SJCRH30 (cell line): ENCODE data around the gene TAT. TPM values are rescaled to one million over a fixed set of nuclear protein-coding genes. Genes with fewer than 3 reads are reported as not detected.
A peak's percentile ranks its signal among the peaks of the same experiment; 100 is the strongest.
"Not testable (repeated sequence)": the region's sequence is repeated elsewhere in the genome, so short reads cannot be mapped to it uniquely, and the experiment has no call there.

Experiments
- DNase-seq, 2 experiments: peaks; one replicate each; pipeline ENCODE4 v3.0.0-alpha.2; 2015 to 2020
- H3K27ac ChIP-seq: fragments of 250-450 bp; sonication (Bioruptor Pico); 2 replicates; pipeline ENCODE4 v1.5.1; 2020; ENCODE audit warnings: mild to moderate bottlenecking, moderate library complexity
- H3K27me3 ChIP-seq: fragments of 250-450 bp; sonication (Bioruptor Pico); 2 replicates; pipeline ENCODE4 v1.5.1; 2020; ENCODE audit warnings: mild to moderate bottlenecking, moderate library complexity
- H3K36me3 ChIP-seq: fragments of 250-450 bp; sonication (Bioruptor Pico); 2 replicates; pipeline ENCODE4 v1.5.1; 2020; ENCODE audit warnings: mild to moderate bottlenecking, moderate library complexity
- H3K4me1 ChIP-seq: fragments of 250-450 bp; sonication (Bioruptor Pico); 2 replicates; pipeline ENCODE4 v1.5.1; 2020; ENCODE audit warnings: mild to moderate bottlenecking, moderate library complexity
- H3K4me3 ChIP-seq: fragments of 250-450 bp; sonication (Bioruptor Pico); 2 replicates; pipeline ENCODE4 v1.5.1; 2020; ENCODE audit warnings: mild to moderate bottlenecking, moderate library complexity
- H3K9me3 ChIP-seq: fragments of 250-450 bp; sonication (Bioruptor Pico); replicated peaks from 2 replicates; pipeline ENCODE4 v1.5.1; 2020; ENCODE audit warnings: mild to moderate bottlenecking, moderate library complexity
- total RNA-seq: library from RNA; depleted of rRNA; stranded (reverse); fragments of >200 nt; shearing (Covaris generic); gene quantifications from 2 replicates; pipeline ENCODE4 v1.2.3, GENCODE V29; 2014; rRNA removed

TAT gene
- not detected in 2 replicates for total RNA-seq

DNA sequence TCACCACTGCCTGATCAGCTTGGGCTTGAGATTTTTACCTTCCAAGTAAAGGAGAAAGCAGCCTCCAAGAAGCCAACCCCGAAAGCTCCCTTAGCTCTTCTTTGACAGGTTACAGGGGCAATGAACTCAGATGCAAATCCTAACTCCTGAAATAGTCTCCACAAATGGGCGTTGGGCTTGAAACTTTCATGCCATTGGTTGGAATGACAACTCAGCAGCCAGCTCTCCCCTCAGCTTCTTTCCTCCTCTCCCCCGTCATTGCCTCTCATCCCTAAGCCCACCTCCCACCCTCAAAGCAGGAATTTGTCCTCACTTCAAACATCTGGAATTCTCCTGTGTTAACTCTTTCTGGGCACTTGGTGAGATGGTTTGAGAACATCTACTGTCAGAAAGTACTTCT is at the start of gene TAT:
TAT (minus strand) TSS at position 122 of the 400 bp plus-strand sequence. CDS start 677 bp downstream, outside the sequence.
- Histone ChIP-seq H3K27me3 (no peaks in the 10 kb centered on the region), H3K36me3 (no peaks in the 10 kb centered on the region), H3K9me3 (no peaks in the 10 kb centered on the region), H3K4me3 (no peak within 1 kb of the TSS), H3K4me1 (no peaks in the 10 kb centered on the region), H3K27ac (no peak within 1 kb of the TSS)
- no peak for DNase-seq

DNA sequence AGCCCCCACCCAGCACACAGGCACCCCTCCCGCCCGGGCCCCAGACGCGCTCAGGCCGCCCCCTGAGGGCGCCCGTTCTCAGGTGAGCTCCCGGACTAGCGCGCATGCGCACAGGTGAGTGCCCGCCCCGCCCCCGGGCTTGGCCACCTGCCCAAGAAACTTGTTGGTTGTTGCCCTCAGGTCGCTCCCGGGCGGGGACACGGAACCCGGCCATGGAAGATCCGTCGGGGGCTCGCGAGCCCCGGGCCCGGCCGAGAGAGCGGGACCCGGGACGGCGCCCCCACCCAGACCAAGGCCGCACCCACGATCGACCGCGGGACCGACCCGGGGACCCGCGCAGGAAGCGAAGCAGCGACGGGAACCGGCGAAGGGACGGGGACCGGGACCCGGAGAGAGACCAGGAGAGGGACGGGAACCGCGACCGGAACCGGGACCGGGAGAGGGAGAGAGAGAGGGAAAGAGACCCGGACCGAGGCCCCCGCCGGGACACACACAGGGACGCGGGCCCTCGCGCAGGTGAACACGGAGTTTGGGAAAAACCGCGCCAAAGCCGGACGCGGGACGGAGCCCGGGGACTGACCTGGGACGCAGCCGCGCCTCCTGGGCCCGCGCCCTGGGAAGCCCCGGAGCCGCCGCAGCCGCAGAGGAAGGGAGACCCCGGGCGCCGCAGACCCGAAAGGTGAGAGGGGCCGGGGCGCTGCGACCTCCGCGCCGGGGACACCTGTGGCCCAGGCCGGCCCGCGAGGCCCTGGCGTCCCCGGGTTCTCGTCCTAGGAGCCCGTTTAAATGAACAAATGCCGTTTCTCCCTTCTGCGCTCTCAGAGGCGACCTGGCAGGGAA is 49.3 kb upstream of the TAT start, which contains the start of gene MARVELD3:
MARVELD3 (plus strand) TSS at position 167 of the 840 bp plus-strand sequence; CDS start at position 213, 46 bp downstream.
- Histone ChIP-seq H3K4me3 (no peak within 1 kb of the TSS), H3K4me1 (peaks cover 15% of the 10 kb centered on the region), H3K27ac (no peak within 1 kb of the TSS), H3K9me3 (no peaks in the 10 kb centered on the region), H3K36me3 (no peaks in the 10 kb centered on the region), H3K27me3 (no peaks in the 10 kb centered on the region)
- no peak for DNase-seq

DNA sequence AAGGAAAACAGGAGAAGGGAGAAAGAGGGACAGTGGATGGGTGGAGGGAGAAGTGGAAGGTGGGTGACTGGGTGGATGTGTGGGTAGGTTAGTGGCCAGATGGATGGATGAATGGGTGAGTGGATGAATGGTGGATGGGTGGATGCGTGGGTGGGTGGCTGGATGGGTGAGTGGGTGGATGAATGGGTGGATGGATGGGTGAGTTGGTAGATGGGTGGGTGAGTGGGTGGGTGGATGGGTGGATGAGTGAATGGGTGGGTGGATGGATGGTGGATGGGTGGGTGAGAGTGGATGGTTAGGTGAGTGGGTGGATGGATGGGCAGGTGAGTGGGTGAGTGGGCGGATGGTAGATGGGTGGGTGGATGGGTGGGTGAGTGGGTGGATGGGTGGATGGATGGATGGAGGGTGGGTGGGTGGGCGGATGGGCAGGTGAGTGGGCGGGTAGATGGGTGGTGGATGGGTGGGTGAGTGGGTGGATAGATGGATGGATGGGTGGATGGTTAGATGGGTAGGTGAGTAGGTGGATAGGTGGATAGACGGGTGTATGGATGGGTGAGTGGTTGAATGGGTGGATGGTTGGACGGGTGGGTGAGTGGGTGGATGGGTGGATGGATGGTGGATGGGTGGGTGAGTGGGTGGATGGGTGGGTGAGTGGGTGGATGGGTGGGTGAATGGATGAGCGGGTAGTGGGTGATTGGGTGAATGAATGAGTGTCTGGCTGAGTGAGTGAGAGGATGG is 48.4 kb upstream of the TAT start:
- Histone ChIP-seq H3K9me3 (no peaks in the 10 kb centered on the region), H3K4me1 (peaks cover 15% of the 10 kb centered on the region), H3K27ac (no peak overlapping the region), H3K36me3 (no peaks in the 10 kb centered on the region), H3K4me3 (no peak overlapping the region), H3K27me3 (no peaks in the 10 kb centered on the region)
- DNase-seq, result no peak

DNA sequence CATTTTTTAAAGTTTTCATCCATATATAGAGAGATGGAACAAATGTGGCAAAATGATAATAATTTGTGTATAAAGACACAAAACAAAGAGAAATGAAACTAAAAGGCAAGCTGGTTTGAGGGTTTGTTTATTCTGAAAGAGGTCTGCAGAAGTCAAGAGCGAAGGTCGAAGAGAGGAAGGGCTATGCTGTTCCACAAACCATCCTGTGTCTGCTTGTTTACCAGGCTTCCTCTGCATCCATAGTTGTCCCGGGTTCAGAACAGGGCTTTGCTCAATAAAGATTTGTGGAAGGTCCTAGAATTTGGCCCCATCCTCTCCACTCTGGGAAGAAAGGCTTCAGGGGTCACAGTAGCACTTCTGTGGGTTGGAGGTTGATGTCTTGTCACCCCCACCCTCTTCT is 46.7 kb upstream of the TAT start:
- Histone ChIP-seq H3K9me3 (no peaks in the 10 kb centered on the region), H3K36me3 (no peaks in the 10 kb centered on the region), H3K27me3 (no peaks in the 10 kb centered on the region), H3K27ac (no peak overlapping the region), H3K4me1 (peaks cover 8% of the 10 kb centered on the region), H3K4me3 (no peak overlapping the region)
- no peak for DNase-seq

DNA sequence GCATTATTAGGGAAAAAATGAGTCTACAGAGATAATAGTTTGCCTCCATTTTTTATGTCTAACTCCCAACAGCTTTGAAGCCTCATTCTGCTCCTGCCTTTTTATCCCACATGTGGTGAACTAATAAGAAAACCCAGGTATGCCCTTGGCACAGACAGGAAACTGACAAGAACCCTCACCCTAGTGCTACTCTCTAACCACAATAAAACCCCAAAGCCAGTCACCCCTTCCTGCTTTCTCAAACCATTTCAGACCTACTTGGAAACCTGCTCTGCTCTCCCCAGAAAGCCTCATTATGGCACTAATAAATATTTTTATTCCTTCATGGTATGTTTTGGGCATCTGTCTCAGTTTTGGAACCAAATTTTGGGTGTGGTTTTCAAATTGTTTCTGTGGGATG is 45.2 kb upstream of the TAT start:
- no peaks in the 10 kb centered on the region for H3K36me3 ChIP-seq
- DNase-seq, result no peak
- H3K27me3 ChIP-seq, result no peaks in the 10 kb centered on the region
- no peaks in the 10 kb centered on the region for H3K9me3 ChIP-seq
- no peak overlapping the region for H3K4me3 ChIP-seq
- H3K4me1 ChIP-seq, result no peaks in the 10 kb centered on the region
- no peak overlapping the region for H3K27ac ChIP-seq

DNA sequence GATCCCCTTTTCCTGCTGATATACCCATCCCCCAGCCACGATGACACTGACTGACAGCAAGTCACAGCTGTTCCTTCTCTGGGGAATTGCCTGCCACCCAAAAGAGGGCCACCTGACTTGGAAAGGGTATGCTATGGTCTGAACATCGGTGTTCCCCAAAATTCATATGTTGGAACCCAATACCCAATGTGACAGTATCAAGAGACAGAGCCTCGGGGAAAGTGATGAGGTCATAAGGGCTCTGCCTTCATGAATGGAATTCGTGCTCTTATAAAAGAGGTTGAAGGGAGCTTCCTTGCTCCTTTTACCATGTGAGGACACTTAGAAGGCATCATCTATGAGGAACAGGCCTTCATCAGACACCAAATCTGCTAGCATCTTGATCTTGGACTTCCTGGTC is 41.5 kb upstream of the TAT start:
- DNase-seq, result no peak
- Histone ChIP-seq H3K4me1 (no peaks in the 10 kb centered on the region), H3K36me3 (no peaks in the 10 kb centered on the region), H3K9me3 (no peaks in the 10 kb centered on the region), H3K27ac (no peak overlapping the region), H3K4me3 (no peak overlapping the region), H3K27me3 (no peaks in the 10 kb centered on the region)

DNA sequence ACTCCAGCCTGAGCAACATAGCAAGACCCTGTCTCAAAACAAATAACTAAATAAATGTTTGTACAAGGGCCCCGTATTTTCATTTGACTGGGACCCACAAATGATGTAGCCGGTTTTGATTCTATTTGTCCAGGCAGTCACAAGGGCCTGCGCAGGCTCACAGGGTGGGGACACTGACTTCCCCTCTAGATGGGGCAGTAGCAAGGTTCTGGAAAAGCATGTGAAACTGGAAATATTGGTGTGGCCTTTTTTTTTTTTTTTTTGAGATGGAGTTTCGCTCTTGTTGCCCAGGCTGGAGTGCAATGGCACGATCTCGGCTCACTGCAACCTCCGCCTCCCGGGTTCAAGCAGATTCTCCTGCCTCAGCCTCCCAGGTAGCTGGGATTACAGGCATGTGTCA is 38.1 kb upstream of the TAT start:
- H3K4me1 ChIP-seq, H3K9me3 ChIP-seq, DNase-seq, H3K27ac ChIP-seq, H3K36me3 ChIP-seq, H3K27me3 ChIP-seq, H3K4me3 ChIP-seq: not testable (repeated sequence)

DNA sequence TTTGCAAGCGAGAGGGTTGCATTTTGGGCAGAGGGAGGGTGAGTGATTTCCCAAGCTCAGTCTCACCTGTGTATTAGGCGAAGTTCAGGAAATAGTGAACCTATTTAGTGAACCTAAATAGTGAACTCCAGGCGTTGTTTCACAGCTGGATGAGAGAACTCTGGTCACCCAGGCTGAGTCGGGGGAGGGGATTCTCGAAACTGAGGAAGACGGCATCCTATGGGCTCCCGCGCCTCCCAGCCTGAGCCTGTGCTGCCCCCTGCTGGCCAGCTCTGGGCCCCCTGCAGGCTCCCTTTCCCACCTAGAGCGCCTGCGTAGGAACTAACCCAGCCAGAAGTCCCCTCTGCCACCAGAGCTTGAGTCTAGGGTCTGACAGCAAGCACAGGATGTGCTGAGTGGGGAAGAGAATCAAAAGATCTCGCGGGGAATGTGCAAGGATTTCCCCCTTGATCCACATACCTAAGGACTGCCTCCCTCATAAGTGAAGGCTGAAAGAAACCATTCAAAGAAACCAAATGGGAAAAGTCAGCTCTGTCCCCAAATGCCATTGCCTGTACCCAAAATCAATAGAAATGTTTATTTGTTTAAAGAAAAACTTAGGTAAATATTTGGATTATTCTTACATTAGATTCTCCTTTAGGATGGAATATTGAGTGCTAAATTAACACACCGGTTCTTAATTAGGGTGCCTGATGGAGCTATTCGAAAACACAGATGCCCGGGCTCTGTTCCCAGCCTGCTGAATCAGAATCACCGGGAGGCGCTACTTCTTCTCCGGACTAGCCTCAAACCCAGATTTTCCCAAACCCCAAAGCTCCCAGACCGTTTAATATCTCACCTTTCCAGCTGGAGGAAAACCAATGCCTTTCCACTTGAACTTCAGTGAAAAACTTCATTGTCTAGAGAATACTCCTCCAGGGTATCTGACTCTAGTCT is 34.3 kb upstream of the TAT start:
- Histone ChIP-seq H3K4me3 (no peak overlapping the region), H3K4me1 (no peaks in the 10 kb centered on the region), H3K36me3 (no peaks in the 10 kb centered on the region), H3K9me3 (no peaks in the 10 kb centered on the region), H3K27me3 (no peaks in the 10 kb centered on the region), H3K27ac (no peak overlapping the region)
- DNase-seq, result peak; percentile 63 to 73

DNA sequence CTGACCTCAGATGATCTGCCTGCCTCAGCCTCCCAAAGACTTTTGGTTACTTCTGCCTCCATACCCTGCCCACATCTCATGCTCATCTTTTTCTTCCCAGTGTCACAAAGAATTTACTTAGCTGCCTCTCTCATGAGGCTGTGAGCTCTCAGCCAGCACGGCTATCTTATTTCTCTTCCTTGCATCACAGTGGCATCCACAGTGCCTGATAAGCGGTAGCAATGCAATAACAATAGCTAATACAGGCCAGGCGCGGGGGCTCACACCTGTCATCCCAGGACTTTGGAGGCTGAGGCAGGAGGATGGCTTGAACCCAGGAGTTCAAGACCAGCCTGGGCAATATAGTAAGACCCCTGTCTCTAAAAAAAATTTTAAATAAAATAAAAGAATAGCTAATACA is 33.6 kb upstream of the TAT start:
- no peak overlapping the region for H3K4me3 ChIP-seq
- no peaks in the 10 kb centered on the region for H3K27me3 ChIP-seq
- no peaks in the 10 kb centered on the region for H3K9me3 ChIP-seq
- no peaks in the 10 kb centered on the region for H3K36me3 ChIP-seq
- no peaks in the 10 kb centered on the region for H3K4me1 ChIP-seq
- H3K27ac ChIP-seq, result no peak overlapping the region
- DNase-seq, result no peak

DNA sequence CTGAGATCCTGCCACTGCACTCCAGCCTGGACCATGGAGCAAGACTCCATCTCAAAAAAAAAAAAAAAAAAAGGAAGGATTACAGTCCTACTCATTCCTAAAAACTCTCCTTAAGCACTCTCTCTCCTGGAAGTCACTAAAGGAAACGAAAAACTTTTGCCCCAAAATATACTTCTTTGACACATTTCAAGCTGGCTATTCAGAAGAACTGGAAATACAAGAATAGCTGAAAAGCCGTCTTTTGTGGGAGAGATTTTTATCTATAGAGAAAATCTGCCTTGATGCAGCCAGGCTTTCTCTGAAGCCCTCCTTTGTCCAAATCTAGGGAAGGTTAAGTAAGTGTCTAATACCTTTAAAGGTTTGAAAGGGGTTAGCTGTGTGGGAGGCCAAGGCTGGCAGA is 32.2 kb upstream of the TAT start:
- no peaks in the 10 kb centered on the region for H3K36me3 ChIP-seq
- H3K27ac ChIP-seq, result no peak overlapping the region
- DNase-seq, result no peak
- H3K9me3 ChIP-seq, result no peaks in the 10 kb centered on the region
- no peak overlapping the region for H3K4me3 ChIP-seq
- no peaks in the 10 kb centered on the region for H3K27me3 ChIP-seq
- no peaks in the 10 kb centered on the region for H3K4me1 ChIP-seq

DNA sequence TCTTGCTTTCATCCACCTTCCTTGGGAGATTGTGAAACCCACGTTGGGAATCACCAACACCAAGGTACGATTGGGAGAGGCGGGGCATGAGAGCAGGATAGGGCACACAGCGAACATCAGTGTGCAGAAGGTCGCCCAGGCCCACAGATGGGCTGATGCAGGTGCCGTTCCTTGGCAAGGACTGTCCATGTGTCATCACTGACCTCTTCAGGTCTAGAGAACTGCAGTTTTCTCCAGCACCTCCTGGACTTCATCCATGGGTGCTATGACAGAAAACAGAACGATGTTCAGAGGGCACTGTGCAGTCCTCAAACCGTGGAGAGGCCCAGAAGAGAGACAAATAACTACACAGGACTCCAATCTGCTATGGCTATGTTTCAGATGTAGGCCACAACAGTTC is 23.9 kb upstream of the TAT start:
- Histone ChIP-seq H3K27me3 (no peaks in the 10 kb centered on the region), H3K9me3 (no peaks in the 10 kb centered on the region), H3K4me1 (no peaks in the 10 kb centered on the region), H3K4me3 (no peak overlapping the region), H3K27ac (no peak overlapping the region), H3K36me3 (no peaks in the 10 kb centered on the region)
- DNase-seq, result no peak

DNA sequence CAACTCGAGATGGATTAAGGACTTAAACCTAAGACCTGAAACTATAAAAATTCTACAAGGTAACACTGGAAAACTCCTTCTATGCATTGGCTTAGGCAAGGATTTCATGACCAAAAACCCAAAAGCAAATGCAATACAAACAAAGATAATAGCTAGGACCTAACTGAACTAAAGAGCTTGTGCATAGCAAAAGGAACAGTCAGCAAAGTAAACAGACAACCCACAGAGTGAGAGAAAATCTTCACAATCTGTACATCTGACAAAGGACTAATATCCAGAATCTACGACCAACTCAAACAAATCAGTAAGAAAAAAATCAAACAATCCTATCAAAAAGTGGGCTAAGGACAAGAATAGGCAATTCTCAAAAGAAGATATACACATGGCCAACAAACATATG is 21.5 kb upstream of the TAT start:
- not testable (repeated sequence) for H3K27me3 ChIP-seq, DNase-seq, H3K4me1 ChIP-seq, H3K9me3 ChIP-seq, H3K4me3 ChIP-seq, H3K27ac ChIP-seq, H3K36me3 ChIP-seq

DNA sequence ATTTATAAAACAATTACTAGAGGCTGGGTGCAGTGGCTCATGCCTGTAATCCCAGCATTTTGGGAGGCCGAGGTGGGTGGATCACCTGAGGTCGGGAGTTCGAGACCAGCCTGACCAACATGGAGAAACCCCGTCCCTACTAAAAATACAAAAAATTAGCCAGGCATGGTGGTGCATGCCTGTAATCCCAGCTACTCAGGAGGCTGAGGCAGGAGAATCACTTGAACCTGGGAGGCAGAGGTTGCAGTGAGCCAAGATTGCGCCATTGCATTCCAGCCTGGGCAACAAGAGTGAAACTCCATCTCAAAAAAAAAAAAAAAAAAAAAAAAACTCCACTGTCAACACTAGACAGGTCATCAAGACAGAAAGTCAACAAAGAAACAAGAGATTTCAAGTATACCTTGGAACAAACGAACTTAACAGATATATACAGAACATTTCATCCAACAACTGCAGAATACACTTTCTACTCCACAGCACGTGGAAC is 18.5 kb upstream of the TAT start:
- not testable (repeated sequence) for H3K9me3 ChIP-seq, H3K27ac ChIP-seq, H3K4me1 ChIP-seq, H3K27me3 ChIP-seq, DNase-seq, H3K36me3 ChIP-seq, H3K4me3 ChIP-seq

DNA sequence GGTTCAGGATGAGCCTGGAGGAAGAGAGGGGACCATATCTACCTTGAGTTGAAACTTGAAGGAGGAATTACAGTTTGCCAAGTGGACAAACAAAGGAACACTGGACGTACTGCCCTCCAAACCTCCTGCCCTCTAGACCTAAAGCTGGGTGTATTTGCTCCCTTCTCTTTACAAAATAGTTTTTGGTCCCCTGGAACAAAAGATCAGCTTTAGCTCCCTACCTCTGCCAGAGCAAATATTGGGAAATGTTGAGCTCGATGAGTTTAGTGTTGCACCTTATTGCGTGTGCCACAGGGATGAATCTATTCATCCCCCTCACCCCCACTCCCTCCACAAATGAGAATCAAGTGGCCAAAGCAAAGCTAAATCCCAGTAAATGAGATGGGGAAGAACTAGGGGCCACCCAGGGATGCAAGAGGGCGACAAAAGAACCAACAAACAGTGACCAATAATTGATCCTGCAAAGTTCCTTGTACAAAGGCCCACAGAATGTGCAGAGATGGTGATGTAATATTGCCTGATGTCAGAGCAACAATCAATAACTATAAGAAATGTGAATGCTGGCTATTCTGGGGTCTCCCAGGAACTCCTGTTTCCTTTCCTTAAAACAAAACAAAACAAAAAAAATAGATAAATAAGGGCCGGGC is 17.2 kb upstream of the TAT start:
- no peak overlapping the region for H3K4me3 ChIP-seq
- no peaks in the 10 kb centered on the region for H3K9me3 ChIP-seq
- H3K36me3 ChIP-seq, result no peaks in the 10 kb centered on the region
- no peaks in the 10 kb centered on the region for H3K27me3 ChIP-seq
- no peak for DNase-seq
- no peaks in the 10 kb centered on the region for H3K4me1 ChIP-seq
- no peak overlapping the region for H3K27ac ChIP-seq
